A549 (cell line): ENCODE results near the gene NDNF.

Experiments
- CTCF ChIP-seq: fragments of >200 bp; sonication (Bioruptor Twin); formaldehyde crosslinking; IDR thresholded peaks from 3 replicates; pipeline ENCODE4 v1.5.1; 2016
- EP300 ChIP-seq, 2 experiments: fragments of >200 bp; sonication (Bioruptor Twin); formaldehyde crosslinking; IDR thresholded peaks; 2 replicates in 1 of 2; 3 replicates in 1 of 2; pipeline ENCODE4 v1.6.1; 2016 to 2017
- MYC ChIP-seq: IDR thresholded peaks from 2 replicates; pipeline ENCODE4 v1.6.1; 2012; ENCODE audit warnings: mild to moderate bottlenecking, inconsistent platforms, low read length, improper control_type of control experiment, borderline replicate concordance
- NR3C1 ChIP-seq: fragments of >200 bp; sonication (Bioruptor Twin); formaldehyde crosslinking; IDR thresholded peaks from 3 replicates; pipeline ENCODE4 v1.6.1; 2017
- RNF2 ChIP-seq: fragments of 200-600 bp; sonication (generic); IDR thresholded peaks from 2 replicates; pipeline ENCODE4 v1.6.1; 2016; ENCODE audit warnings: low read depth, mild to moderate bottlenecking, antibody characterized with exemption, moderate library complexity, borderline replicate concordance
- SMC3 ChIP-seq: fragments of >200 bp; sonication (Bioruptor Twin); formaldehyde crosslinking; IDR thresholded peaks from 3 replicates; pipeline ENCODE4 v1.6.1; 2018; ENCODE audit warnings: inconsistent platforms
- ZFP36 ChIP-seq: fragments of 450-650 bp; IDR thresholded peaks from 2 replicates; pipeline ENCODE4 v1.6.1; 2014; ENCODE audit warnings: borderline replicate concordance; ENCODE audit not compliant: partially characterized antibody

- no peak for TF ChIP-seq CTCF
- no peak for TF ChIP-seq MYC
- TF ChIP-seq SMC3: no peak
- TF ChIP-seq EP300 (IDR thresholded peaks at IDR 0.05): no peak
- TF ChIP-seq ZFP36: no peak
- TF ChIP-seq RNF2: no peak
- no peak for TF ChIP-seq NR3C1
Measured at GRCh38 chr4:121049072-121049599, 23.2 kb downstream of the NDNF start.
